ENCODE results near the gene RAB44.

RAB44 gene

GRCh38 chr6:36688063-36688738 lies 9.4 kb upstream of the RAB44 start:
- Histone ChIP-seq H3K9me3 (ENCODE audit: control insufficient read depth, insufficient read depth, low read length) (no peaks in the 10 kb centered on the region), H3K9ac (ENCODE audit: low read depth, low read length) (no peak overlapping the region), H3K36me3 (ENCODE audit: insufficient read depth, low read length) (peaks cover 30% of the 10 kb centered on the region), H3K4me1 (ENCODE audit: insufficient read depth, low read length) (no peaks in the 10 kb centered on the region)

- no peaks in the 10 kb centered on the region for H3K4me1 ChIP-seq (ENCODE audit: insufficient read depth, low read length)
- H3K36me3 ChIP-seq (ENCODE audit: insufficient read depth, low read length), result peaks cover 25% of the 10 kb centered on the region
- H3K9ac ChIP-seq (ENCODE audit: low read depth, low read length), result no peak overlapping the region
- no peaks in the 10 kb centered on the region for H3K9me3 ChIP-seq (ENCODE audit: control insufficient read depth, insufficient read depth, low read length)
Measured at GRCh38 chr6:36688739-36689075, 8.9 kb upstream of the RAB44 start.

- Histone ChIP-seq H3K36me3 (ENCODE audit: insufficient read depth, low read length) (peaks cover 7% of the 10 kb centered on the region; the same call in 1 of the 2 replicates), H3K9ac (ENCODE audit: low read depth, low read length) (no peak overlapping the region), H3K4me1 (ENCODE audit: insufficient read depth, low read length) (no peaks in the 10 kb centered on the region), H3K9me3 (ENCODE audit: control insufficient read depth, insufficient read depth, low read length) (no peaks in the 10 kb centered on the region)
Measured at GRCh38 chr6:36691011-36691410, 6.6 kb upstream of the RAB44 start.

GRCh38 chr6:36691612-36692011 lies 6.0 kb upstream of the RAB44 start:
- Histone ChIP-seq H3K9ac (ENCODE audit: low read depth, low read length) (no peak overlapping the region), H3K9me3 (ENCODE audit: control insufficient read depth, insufficient read depth, low read length) (no peaks in the 10 kb centered on the region), H3K4me1 (ENCODE audit: insufficient read depth, low read length) (no peaks in the 10 kb centered on the region), H3K36me3 (ENCODE audit: insufficient read depth, low read length) (0 out of 2 replicates have a peak, but pooled peaks cover 3% of the 10 kb centered on the region)

- no peak overlapping the region for H3K9ac ChIP-seq (ENCODE audit: low read depth, low read length)
- no peaks in the 10 kb centered on the region for H3K4me1 ChIP-seq (ENCODE audit: insufficient read depth, low read length)
- no peaks in the 10 kb centered on the region for H3K9me3 ChIP-seq (ENCODE audit: control insufficient read depth, insufficient read depth, low read length)
- H3K36me3 ChIP-seq (ENCODE audit: insufficient read depth, low read length), result no peaks in the 10 kb centered on the region
Measured at GRCh38 chr6:36692220-36692619, 5.4 kb upstream of the RAB44 start.

- Histone ChIP-seq H3K9me3 (ENCODE audit: control insufficient read depth, insufficient read depth, low read length) (no peaks in the 10 kb centered on the region), H3K9ac (ENCODE audit: low read depth, low read length) (no peak overlapping the region), H3K36me3 (ENCODE audit: insufficient read depth, low read length) (no peaks in the 10 kb centered on the region), H3K4me1 (ENCODE audit: insufficient read depth, low read length) (no peaks in the 10 kb centered on the region)
Measured at GRCh38 chr6:36692861-36693702, 4.5 kb upstream of the RAB44 start.

- H3K36me3 ChIP-seq (ENCODE audit: insufficient read depth, low read length), result no peaks in the 10 kb centered on the region
- no peaks in the 10 kb centered on the region for H3K4me1 ChIP-seq (ENCODE audit: insufficient read depth, low read length)
Measured at GRCh38 chr6:36694616-36695015, 3.0 kb upstream of the RAB44 start.

GRCh38 chr6:36695414-36695813 lies 2.2 kb upstream of the RAB44 start:
- no peak overlapping the region for H3K9ac ChIP-seq (ENCODE audit: low read depth, low read length)
- no peaks in the 10 kb centered on the region for H3K9me3 ChIP-seq (ENCODE audit: control insufficient read depth, insufficient read depth, low read length)
- no peaks in the 10 kb centered on the region for H3K4me1 ChIP-seq (ENCODE audit: insufficient read depth, low read length)
- H3K36me3 ChIP-seq (ENCODE audit: insufficient read depth, low read length), result no peaks in the 10 kb centered on the region

More at GRCh38 chr6:36694616-36695015, 3.0 kb upstream of the RAB44 start:
- H3K9ac ChIP-seq (ENCODE audit: low read depth, low read length), result no peak overlapping the region
- H3K9me3 ChIP-seq (ENCODE audit: control insufficient read depth, insufficient read depth, low read length), result no peaks in the 10 kb centered on the region

- Histone ChIP-seq H3K9me3 (ENCODE audit: control insufficient read depth, insufficient read depth, low read length) (no peaks in the 10 kb centered on the region), H3K4me1 (ENCODE audit: insufficient read depth, low read length) (no peaks in the 10 kb centered on the region), H3K36me3 (ENCODE audit: insufficient read depth, low read length) (no peaks in the 10 kb centered on the region), H3K9ac (ENCODE audit: low read depth, low read length) (no peak overlapping the region)
Measured at GRCh38 chr6:36698196-36698595, 570 bp downstream of the RAB44 start.

- Histone ChIP-seq H3K9me3 (ENCODE audit: control insufficient read depth, insufficient read depth, low read length) (no peaks in the 10 kb centered on the region), H3K4me1 (ENCODE audit: insufficient read depth, low read length) (no peaks in the 10 kb centered on the region), H3K36me3 (ENCODE audit: insufficient read depth, low read length) (no peaks in the 10 kb centered on the region), H3K9ac (ENCODE audit: low read depth, low read length) (no peak overlapping the region)
Measured at GRCh38 chr6:36698871-36699271, 1.2 kb downstream of the RAB44 start.

GRCh38 chr6:36699348-36699747 lies 1.7 kb downstream of the RAB44 start:
- Histone ChIP-seq H3K9ac (ENCODE audit: low read depth, low read length) (no peak overlapping the region), H3K4me1 (ENCODE audit: insufficient read depth, low read length) (no peaks in the 10 kb centered on the region), H3K36me3 (ENCODE audit: insufficient read depth, low read length) (no peaks in the 10 kb centered on the region), H3K9me3 (ENCODE audit: control insufficient read depth, insufficient read depth, low read length) (no peaks in the 10 kb centered on the region)

GRCh38 chr6:36700071-36700812 lies 2.6 kb downstream of the RAB44 start:
- no peak overlapping the region for H3K9ac ChIP-seq (ENCODE audit: low read depth, low read length)
- H3K36me3 ChIP-seq (ENCODE audit: insufficient read depth, low read length), result no peaks in the 10 kb centered on the region
- H3K9me3 ChIP-seq (ENCODE audit: control insufficient read depth, insufficient read depth, low read length), result no peaks in the 10 kb centered on the region
- no peaks in the 10 kb centered on the region for H3K4me1 ChIP-seq (ENCODE audit: insufficient read depth, low read length)

GRCh38 chr6:36700831-36701230 lies 3.2 kb downstream of the RAB44 start:
- H3K4me1 ChIP-seq (ENCODE audit: insufficient read depth, low read length), result no peaks in the 10 kb centered on the region
- H3K36me3 ChIP-seq (ENCODE audit: insufficient read depth, low read length), result no peaks in the 10 kb centered on the region
- no peaks in the 10 kb centered on the region for H3K9me3 ChIP-seq (ENCODE audit: control insufficient read depth, insufficient read depth, low read length)
- H3K9ac ChIP-seq (ENCODE audit: low read depth, low read length), result no peak overlapping the region

GRCh38 chr6:36701401-36701991 lies 3.9 kb downstream of the RAB44 start:
- no peaks in the 10 kb centered on the region for H3K36me3 ChIP-seq (ENCODE audit: insufficient read depth, low read length)
- H3K9me3 ChIP-seq (ENCODE audit: control insufficient read depth, insufficient read depth, low read length), result no peaks in the 10 kb centered on the region
- no peaks in the 10 kb centered on the region for H3K4me1 ChIP-seq (ENCODE audit: insufficient read depth, low read length)
- H3K9ac ChIP-seq (ENCODE audit: low read depth, low read length), result no peak overlapping the region
